Measurements from ENCODE around the gene TMEM204.

The TMEM204 gene

DNA sequence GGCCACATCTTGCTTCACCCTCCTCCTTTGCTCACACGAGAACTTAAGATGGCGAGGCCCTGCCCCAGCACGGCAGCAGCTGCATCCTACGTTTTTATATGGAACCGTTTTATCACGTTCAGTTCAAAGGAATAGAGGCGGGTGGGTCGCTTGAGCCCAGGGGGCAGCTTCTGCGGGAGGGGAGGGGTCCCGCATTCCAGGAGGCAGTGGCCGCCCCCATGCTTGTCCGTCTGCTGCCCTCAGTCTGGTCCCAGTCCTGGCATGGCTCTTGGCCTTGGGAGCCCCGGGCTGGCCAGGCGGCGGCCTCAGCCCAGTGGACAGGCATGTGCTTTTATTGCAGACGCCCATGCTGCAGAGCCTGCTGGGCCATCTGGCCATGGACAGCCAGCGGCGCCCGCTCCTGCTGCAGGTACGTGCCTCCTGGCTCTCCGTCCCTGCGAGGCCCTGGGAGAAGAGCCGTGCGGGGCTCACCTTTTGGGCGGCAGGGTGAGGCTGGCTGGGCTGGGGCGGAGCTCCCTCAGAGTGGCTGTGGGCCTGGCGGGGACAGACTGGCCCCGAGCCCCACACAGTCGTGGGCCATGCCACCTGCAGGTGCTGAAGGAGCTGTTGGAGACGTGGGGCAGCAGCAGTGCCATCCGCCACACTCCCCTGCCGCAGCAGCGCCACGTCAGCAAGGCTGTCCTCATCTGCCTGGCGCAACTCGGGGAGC, 33.6 kb upstream of the TMEM204 start:
- no peak for DNase-seq (ENCODE audit: low spot score)
- no peak for FAIRE-seq

DNA sequence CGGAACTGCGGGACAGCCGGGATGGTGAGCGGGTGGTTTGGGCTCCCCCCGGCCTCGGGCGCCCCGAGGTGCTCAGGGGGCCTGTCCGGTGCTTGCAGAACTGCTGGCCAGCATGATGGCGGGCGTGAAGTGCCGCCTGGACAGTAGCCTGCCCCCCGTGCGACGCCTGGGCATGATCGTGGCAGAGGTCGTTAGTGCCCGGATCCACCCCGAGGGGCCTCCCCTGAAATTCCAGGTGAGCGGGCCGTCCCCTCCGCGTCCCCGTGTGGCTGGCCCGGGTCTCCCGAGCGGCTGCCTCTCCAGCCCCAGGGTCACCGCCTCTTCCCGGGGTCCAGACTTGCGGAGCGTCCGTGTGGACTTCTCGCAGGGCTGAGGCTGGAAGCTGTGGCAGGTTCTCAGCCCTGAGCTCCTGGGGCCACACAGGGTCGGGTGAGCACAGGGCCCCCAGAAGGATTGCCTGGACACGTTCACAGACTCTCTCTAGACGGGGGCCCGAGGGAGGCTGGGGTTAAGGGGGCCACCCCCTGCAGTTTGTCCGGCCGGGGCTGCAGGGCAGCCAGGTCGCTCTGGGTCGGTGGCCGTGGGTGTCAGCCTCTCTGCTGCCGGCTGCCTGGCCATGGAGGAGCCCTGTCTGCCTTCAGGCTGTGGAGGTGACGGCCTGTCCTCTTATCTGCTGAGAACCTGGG, 32.9 kb upstream of the TMEM204 start:
- DNase-seq (ENCODE audit: low spot score) = no peak
- FAIRE-seq = no peak

DNA sequence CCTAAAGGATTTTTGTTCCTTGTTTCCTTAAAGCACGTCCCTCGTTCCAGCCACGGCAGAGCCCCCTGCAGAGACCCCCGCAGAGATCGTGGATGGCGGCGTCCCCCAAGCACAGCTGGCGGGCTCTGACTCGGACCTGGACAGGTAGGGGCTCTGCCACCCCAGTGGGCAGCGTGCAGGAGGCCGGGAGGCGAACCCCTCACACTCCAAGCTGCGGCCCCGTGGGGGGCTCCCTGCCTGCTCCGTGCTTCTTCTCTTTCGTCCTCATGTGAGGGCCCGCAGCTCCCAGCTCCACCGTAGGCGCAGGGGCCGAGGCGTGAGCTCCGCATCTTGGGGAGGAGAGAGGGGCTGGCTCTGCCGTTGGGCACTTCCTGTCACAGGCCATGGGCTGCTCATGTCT, 31.8 kb upstream of the TMEM204 start:
- no peak for FAIRE-seq
- no peak for DNase-seq (ENCODE audit: low spot score)

DNA sequence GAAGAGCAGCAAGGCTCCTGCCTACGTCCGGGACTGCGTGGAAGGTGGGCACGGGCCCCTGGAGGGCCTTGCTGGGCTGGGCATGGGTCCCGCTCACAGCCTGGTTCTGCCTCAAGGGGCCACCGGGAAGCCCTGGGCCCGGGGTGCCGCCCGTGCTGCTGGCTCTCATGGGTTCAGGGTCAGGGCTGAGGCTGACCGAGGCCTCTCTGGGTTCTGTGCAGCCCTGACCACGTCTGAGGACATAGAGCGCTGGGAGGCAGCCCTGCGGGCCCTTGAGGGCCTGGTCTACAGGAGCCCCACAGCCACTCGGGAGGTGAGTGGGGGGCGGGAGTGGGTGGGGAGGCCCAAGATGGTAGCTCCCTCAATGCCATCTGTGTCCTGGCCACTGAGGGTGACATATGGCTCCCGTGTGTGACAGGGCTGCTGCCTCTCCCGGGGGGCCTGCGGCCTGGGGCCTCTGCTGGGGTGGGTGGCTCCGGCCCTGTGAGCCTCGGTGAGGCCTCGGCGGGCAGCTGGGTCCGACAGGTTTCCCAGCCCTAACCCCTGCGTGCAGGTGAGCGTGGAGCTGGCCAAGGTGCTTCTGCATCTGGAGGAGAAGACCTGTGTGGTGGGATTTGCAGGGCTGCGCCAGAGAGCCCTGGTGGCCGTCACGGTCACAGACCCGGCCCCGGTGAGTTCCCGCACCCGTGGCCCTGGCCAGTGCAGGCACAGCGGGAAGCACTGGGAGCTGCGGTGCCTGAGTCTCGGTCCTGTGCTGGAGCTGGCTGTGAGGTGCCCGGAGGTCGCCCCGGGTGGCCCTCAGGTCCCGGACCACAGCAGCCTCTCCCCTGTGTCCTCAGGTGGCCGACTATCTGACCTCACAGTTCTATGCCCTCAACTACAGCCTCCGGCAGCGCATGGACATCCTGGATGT, 31.1 kb upstream of the TMEM204 start:
- DNase-seq (ENCODE audit: low spot score) = no peak
- FAIRE-seq = no peak

DNA sequence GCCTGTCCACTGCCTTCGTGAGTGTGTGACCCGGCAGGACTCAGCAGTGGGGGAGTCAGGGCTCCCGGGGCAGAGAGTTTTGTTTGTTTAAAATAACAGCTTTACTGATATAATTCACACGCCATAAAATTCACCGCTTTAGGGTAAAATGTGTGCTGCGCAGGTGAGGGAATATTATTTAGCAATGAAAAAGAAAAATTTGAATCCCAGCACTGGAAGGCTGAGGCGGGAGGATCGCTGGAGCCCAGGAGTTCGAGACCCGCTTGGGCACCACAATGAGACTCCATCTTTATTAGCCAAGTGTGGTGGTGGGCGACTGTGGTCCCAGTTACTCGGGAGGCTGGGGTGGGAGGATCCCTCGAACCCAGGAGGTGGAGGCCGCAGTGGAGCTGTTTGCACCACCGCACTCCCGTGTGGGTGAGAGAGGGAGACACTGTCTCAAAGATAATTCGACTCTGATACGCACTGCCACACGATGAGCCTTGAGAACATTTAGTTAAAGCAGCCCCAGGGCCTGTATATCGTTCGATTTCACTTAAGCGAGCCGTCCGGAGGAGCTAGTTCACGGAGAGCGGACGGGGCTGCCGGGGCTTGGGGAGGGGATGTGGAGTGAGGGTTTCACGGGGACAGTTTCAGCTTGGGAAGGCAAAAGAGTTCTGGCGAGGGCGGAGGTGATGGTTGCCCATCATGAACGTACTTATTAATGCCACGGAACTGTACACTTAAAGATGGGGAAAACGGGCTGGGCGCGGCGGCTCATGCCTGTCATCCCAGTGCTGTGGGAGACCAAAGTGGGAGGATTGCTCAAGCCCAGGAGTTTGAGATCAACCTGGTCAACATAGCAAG, 30.1 kb upstream of the TMEM204 start:
- DNase-seq (ENCODE audit: low spot score) (no peak), FAIRE-seq (no peak)

DNA sequence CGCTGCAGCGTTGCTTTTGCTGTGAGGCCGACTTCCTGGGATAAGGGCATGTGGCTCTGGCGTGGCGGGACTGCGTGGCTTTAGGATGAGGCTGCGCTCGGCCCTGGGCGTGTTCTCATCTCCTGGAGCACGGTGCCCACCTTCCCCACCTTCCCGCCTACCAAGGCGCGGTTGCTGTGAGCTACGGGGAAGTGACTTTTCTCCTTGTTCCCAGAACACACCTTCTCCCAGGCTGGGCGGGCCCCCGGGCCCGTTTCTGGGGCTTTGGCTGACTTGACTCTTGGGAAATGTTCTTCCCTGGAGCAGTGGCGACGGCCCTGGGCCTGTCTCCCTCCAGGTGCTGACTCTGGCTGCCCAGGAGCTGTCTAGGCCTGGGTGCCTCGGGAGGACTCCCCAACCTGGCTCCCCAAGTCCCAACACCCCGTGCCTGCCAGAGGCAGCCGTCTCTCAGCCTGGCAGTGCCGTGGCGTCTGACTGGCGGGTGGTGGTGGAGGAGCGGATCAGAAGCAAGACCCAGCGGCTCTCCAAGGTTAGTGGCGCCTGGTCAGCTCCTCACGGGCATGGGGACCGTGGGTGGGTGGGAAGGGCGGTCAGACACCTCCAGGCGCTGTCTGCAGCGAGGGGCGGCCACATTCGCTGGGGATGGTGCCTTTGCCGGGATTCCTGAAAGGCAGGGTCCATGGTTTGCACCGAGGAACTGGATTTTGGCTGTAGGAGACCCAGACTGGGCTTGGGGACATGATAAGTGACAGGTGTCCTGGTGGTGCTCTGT, 28.2 kb upstream of the TMEM204 start:
- FAIRE-seq = no peak
- DNase-seq (ENCODE audit: low spot score) = no peak

DNA sequence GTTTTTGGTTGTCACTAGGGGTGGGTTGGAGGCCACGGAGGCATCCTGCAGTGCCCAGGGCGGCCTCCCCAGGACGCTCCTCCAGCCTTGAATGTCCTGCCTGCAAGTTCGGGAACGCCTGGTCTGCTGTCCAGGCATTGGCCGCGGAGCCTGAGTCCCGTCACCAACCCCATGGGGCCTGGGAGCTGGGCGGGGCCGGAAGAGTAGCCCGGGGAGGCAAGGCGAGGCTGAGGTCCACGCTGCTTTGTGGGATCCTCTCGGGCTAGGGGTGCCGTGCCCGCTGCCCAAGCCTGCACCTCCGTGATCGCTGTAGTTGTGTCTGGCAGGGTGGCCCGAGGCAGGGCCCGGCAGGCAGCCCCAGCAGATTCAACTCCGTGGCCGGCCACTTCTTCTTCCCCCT, 27.6 kb upstream of the TMEM204 start:
- FAIRE-seq (no peak), DNase-seq (ENCODE audit: low spot score) (no peak)

DNA sequence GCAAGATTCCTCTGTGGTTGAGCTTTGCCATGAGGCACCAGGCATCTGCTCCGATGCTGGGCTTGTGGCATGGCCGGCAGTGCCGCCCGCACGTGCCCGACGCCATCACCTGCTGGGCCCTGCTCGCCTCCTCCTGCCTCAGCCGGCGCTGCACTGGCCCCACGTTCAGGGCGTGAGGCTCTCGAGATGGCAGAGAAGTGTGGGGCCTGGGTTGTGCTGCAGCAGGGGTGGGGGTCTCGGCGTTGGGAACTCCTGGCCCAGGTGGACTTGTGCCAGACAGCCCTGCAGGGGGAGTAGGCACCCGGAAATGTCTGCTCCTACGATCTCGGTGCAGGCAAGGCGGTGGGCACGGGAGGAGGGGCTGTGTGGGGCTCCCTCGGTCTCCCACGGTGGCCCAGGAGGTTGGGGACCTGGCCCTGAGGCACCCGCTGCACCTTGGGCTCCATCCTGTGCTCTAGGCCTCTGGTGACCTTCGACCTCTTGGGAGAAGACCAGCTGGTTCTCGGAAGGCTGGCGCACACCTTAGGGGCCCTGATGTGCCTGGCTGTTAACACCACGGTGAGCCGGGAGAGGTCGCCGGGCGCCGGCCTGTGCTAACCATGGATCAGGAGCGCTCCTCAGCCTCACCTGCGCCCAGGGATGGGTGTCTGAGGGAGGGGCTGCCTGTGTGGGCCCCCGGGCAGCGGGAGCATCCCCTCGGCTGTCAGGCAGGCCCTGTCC, 26.8 kb upstream of the TMEM204 start:
- DNase-seq (ENCODE audit: low spot score) = no peak
- no peak for FAIRE-seq

DNA sequence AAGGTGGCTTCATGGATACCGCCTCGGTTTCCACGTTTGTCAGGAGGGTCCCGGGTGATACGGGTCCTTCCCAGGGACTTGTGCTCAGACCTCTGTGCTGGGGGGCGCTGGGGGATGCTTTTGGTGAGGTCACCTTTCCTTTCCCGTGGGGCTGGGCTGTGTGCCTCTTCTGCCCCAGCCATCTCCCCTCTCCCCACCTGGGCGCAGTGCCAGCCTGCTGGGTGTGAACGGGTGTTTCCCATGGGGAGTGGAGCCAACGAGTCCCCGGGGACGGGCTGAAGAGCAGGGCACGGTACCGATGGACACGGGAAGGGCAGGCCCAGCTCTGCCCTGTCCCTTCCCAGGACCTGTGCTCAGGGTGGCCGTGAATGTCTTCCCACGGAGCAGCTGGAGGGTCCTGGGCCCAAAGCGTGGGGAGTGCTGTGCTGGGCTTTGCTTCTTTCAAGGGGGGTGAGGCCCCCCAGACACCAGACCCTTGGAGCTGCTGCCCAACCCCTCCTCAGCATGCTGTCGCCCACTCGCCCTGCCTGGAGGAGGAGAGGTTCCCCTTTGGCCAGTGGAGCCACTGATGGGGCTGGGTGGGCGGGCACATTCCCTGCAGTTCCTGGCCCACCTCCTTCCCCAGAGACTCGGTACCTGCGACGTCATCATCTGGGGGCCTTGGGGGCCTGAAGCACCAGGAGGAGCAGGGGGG, 24.8 kb upstream of the TMEM204 start:
- DNase-seq (ENCODE audit: low spot score) (no peak), FAIRE-seq (no peak)

DNA sequence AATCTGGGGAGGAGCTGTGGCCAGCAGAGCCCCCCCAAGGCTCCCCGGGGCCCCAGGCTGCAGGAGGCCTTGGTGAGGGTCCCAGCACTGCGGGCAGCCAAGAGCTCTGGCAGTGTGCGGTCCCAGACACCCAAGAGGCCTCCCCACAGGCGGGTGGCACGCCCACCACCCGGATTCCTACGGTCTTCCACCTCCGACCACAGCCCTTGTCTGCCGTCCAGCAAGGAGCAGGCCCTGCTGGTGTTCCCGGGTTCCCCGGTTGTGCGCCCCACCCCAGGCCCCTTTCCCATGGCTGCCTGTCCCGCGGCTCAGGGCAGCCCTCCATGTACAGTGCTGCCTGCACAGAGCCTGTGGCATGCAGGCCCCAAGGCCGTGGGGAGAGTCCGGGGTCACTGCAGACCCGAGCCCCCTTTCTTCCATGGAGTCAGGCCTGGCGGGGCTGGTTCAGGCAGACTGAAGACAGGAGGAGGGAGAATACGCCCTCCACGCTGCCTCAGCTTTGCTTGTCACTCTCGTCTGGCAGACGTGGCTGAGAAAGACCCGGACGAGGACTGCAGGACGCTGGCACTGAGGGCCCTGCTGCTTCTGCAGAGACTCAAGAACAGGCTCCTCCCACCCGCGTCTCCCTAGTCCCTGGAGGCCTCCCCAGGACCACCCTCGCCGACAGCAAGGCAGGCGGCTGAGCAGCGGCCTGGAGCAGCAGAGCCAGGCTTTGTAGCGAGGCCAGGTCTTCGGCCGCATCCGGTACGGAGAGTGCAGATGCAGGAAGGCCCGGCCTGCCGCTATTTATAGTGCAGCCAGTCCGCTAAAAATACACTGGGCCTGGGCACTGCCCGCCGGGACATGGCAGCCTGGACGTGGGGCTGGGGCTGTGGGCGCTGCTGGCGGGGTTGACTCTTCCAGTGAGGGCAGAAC, 23.9 kb upstream of the TMEM204 start:
- FAIRE-seq (no peak), DNase-seq (ENCODE audit: low spot score) (no peak)

DNA sequence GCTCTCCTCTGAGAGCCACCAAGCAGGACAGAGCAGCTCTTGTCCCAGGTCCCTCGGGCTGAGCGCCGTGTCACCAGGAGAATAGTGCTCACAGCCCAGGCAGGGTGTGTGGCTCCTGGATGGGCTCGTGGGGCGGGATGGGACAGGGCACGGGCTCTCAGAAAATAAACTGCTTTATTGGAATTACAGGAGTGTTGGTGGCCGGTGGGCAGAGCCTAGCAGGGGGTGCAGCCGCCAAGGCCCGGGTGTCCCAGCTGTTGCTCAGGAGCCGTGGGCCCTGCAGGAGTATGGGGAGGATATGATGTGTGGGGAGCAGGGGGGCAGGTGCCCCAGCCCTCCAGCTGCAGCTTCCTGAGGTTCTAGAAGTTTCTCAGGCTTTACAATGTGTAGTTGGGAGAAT, 23.2 kb upstream of the TMEM204 start:
- no peak for FAIRE-seq
- no peak for DNase-seq (ENCODE audit: low spot score)

DNA sequence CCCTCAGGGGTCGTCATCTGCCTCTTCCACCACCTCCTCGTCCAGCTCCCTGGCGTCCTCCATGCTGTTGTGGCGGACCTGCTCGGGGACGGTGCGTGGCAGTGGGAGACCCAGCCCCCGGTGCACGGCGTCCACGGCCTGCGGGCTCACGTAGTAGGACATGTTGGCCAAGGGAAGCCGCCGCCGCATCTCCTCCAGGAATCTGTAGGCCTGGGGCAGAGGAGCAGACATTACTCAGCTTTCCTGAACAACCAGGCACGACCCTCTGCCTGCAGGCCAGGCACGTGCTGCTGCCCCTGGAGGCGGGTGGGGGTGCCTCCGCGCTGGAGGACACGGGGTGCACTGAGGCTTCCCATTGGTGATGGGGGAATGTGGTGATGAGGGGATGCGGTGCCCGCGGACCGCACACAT, 22.5 kb upstream of the TMEM204 start:
- DNase-seq (ENCODE audit: low spot score) (no peak), FAIRE-seq (no peak)

DNA sequence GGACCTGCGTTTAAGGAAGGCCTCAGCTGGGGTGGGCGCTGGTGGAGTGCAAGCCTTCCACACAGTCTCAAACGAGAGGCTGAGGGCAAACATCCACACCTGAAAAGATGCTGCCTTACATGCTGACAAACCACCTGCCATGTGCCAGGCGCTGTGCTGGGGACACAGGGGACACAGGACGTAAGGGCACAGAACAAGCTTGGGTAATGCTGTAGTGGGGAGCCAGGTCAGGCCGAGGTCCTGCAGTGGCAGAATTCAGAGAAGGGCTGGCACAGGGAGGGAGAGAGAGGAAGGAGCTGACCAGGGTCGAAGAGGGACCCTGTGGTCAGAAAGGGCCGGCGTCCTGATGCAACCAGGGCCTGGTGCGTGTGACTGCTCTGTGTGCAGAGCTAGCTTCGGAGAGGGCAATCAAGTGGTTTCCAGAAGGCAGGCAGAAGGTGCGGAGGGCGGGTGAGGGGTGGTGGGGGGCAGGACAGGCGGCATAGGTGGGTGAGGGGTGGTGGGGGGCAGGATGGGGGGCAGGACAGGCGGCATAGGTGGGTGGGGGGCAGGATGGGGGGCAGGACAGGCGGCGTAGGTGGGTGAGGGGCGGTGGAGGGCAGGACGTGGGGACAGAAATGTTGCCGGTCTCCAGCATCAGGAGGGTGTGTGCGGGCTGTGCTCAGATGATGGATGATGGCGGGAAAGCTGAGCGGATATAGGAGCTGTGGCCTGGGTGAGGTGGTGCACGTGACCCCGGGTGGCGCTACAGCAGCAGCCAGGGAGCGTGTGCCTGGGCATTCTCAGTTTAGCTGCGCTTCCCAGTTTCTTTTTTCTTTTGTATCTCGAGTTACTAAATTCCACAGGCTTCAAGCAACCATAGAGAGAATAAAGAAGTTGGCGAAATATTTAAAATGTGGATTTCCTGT, 21.6 kb upstream of the TMEM204 start:
- FAIRE-seq (no peak), DNase-seq (ENCODE audit: low spot score) (no peak)

DNA sequence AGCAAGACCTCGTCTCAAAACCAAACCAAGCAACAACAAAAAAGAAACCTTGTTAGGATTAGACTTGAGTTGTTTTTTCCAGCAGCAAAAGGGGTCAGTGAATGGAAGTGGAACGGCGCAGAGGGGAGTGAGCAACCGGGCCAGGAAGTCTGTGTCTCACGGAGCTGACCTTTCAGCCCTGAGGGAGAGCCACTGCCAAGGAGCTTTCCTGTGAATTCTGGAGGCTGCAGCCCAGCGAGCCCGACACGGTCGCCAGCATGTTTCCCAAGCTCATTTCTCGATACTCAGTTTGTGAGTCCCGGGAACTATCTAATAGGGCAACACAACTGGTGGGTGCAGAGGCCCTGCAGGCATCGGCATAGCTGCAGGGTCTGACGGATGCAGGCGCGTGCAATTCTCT, 20.7 kb upstream of the TMEM204 start:
- no peak for FAIRE-seq

DNA sequence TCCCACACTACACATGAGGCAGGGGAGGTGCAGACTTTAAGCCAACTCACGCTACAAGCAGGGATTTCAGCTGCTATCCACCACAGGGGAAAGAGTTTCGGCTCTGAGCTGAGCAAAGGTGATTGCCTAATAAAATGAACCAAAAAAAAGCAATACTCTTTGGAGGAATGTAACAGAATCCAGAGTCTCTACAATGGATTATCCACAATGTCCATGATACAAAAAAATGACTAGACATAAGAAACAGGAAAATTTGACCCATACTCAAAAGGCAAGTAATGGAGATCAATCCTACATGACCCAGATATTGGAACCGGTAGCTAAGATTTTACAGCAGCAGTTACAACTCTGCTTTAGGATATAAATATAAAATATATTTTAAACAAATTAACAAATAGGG, 19.0 kb upstream of the TMEM204 start:
- DNase-seq (ENCODE audit: low spot score) = no peak
- no peak for FAIRE-seq

More for the DNA sequence above, 20.7 kb upstream of the TMEM204 start:
- no peak for DNase-seq (ENCODE audit: low spot score)

DNA sequence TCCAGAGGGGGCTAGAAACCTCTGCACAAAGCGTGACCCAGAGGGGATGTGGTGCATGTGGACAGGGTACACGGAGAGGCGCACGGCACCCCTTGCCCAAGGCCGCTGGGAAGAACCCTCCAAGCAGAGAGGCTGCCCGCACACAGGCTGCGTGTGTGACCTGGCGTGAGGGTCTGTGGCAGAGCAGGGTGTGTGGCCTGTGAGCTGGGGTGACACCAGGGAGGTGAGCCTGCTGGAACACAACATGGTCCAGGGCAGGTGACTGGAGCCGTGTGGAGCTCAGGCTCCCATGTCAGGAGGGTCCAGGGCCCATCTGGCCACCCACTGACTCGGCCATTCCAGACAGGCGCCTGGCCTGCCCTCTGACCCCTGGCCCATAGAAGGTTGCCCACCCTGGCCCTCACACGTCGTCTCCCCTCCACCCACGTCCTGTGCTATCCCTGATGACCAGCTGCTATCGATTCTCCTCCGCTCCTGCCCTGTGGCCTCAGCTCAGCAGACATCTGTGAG, 14.8 kb upstream of the TMEM204 start:
- DNase-seq (ENCODE audit: low spot score) (no peak), FAIRE-seq (no peak)

DNA sequence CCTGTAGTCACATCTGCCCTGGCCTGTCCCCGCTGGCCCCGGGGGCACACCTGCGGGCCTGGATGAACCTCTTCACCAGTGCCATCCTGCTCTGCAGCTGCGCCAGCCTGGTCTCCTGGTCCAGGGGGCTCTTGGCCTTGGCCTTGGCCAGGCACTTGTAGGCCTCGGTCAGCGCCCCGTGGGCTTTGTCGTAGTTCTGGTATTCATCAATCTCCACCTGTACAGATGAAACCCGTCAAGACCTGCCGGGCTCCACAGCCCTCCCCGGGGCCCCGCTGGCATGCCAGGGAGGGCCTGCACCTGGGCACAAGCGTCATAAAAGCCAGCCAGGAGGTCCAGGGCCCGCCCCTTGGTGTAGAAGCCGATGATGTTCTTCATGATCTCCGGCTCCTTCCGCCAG, 13.6 kb upstream of the TMEM204 start:
- DNase-seq (ENCODE audit: low spot score) = no peak
- FAIRE-seq = no peak
